ENCODE measurements around the gene ENAM.

ENAM gene, protein sequence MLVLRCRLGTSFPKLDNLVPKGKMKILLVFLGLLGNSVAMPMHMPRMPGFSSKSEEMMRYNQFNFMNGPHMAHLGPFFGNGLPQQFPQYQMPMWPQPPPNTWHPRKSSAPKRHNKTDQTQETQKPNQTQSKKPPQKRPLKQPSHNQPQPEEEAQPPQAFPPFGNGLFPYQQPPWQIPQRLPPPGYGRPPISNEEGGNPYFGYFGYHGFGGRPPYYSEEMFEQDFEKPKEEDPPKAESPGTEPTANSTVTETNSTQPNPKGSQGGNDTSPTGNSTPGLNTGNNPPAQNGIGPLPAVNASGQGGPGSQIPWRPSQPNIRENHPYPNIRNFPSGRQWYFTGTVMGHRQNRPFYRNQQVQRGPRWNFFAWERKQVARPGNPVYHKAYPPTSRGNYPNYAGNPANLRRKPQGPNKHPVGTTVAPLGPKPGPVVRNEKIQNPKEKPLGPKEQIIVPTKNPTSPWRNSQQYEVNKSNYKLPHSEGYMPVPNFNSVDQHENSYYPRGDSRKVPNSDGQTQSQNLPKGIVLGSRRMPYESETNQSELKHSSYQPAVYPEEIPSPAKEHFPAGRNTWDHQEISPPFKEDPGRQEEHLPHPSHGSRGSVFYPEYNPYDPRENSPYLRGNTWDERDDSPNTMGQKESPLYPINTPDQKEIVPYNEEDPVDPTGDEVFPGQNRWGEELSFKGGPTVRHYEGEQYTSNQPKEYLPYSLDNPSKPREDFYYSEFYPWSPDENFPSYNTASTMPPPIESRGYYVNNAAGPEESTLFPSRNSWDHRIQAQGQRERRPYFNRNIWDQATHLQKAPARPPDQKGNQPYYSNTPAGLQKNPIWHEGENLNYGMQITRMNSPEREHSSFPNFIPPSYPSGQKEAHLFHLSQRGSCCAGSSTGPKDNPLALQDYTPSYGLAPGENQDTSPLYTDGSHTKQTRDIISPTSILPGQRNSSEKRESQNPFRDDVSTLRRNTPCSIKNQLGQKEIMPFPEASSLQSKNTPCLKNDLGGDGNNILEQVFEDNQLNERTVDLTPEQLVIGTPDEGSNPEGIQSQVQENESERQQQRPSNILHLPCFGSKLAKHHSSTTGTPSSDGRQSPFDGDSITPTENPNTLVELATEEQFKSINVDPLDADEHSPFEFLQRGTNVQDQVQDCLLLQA

DNA sequence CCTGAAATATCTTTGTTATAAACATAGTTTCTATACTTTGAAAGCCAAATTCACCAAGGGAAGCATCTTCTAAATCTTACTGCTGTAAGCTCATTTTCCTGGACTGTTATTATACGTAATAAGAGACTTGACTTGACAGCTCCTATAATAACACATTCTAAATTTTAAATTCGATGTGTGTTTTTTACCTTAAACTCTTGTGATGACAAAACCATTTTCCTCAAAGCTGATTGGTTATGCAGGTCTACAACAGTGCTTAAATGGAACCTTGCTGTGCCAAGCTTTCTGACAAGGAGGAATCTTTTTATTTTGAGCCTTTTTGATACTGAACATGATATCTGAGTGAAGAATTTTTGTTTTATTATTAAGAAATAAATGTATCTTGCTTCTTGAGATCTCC is at the start of gene ENAM:
Gene ENAM (plus strand): TSS at position 301 of the 400 bp plus-strand sequence. CDS start 757 bp downstream, outside the sequence.
- DNase-seq, result no peak

DNA sequence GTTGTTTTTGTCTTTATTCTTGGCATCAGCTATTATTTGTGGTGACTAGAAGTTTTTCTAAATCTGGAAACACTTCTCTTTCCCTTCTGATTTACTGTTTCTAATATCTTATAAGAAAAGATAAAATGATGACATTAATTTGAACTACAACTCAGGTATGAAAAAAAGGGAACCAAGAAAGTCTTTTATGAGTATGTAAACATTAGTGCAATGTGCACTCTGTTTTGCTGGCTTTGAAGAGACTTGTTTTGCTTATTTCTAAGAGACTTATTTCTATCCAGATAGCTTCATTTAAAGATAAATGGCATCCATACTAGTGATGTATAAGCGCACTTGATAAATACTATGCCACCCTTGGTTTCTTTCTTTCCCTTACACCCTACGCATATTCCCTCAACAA is 46.6 kb upstream of the ENAM start:
- no peak for DNase-seq

DNA sequence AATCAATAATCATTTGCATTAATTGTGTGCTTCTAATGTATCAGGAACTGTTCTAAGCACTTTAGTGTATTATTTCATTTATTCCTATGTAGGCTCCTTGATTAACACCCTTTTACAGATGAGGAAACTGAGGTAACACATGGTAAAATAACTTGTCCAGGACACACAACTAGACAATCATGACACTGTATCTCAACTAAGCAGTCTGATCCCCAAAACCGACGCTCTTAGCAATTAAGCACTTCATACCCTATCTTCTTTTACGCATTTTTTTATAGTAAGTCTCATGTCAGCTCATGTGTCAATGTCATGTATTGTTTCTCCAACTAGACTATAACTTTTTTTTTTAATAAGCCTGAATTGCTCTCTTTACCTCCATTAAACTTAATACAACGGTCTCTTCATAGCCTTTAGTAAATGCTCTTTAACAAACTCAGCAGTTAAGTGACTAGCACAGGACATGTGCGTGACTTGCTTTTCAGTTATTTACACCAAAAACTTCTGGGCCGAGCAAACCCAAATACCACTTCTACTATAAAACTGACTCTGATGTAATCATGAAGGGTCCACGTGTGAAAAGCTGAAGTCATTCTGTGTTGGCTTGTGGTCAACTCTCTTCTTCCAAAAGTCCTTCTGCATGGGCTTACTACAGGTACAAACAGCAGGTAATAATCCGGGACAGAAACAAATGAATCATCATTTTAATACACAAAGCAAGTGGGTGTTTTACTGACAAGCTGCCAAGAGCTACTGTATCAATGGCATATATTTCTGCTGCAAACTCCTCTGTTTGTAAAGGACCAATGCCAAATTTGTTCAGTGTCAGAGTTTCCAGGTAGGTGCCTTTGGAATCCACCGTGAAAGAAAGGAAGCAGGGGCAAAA is 44.4 kb upstream of the ENAM start:
- DNase-seq, result no peak

DNA sequence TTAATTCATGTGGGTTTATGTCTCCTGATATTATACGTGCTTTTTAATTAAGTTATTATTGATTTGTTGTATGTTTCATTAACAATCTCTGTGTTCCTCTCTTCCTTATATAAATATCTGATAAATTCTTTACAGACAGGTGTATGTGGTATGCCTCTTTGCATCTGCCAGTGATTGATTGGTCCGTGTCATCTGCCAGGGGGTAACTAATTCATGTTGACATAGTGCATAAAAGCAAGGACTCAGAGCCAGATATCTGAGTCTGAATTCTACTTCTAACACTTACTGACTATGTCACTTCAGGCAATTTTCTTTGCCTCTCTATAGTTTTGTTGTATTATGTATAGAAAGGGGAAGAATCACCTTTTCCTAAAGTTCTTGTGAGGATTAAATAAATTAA is 41.7 kb upstream of the ENAM start:
- no peak for DNase-seq

DNA sequence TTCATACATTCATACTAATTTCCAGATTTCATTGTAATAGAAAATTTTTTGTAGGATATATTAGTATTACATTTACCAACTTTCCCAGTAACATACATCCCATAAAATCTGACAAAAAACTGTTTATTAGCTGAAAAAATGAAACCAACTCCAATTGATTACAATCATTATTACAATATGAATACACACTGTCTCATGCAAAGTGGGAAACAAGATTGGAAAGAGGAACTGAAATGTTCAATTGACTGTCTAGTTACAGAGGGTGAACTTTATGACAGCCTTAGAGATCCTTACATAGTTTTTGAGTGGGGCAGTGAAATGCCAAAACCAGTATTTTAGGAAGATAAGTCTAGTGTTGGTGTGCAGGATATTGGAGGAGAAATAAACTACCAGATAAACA is 38.8 kb upstream of the ENAM start:
- DNase-seq, result no peak

DNA sequence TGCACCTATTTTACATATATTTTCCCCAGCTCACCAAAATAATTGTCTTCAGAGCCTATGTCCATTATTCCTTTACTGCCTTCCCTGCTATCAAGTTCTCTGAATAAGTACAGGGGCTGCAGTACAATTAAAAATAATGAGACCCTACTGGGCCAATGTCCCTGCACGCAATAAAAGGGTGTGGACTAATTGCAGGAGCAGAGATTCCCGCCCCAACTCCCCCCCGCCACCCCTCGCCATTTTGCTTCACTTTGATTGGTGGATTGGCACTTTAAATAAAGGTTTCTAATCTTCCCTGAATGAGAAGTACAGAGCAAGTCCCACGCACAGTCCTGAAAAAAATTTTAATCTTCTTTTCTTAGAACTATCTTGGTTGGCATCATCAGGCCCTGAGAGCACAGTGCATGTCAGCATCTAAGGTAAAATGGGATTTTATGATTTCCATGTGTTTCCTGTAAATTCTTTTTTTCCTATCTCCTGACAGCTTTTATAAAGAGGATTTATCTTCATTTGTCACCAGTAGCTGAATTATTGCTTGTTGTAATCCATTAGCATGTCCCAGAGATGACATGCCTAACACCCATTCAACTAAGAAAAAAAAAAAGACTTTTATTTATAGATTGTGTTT is 36.5 kb upstream of the ENAM start, which contains the start of gene AMBN:
Gene AMBN (plus strand): TSS at position 302 of the 628 bp plus-strand sequence. CDS start 103 bp downstream, at position 405.
- no peak for DNase-seq

DNA sequence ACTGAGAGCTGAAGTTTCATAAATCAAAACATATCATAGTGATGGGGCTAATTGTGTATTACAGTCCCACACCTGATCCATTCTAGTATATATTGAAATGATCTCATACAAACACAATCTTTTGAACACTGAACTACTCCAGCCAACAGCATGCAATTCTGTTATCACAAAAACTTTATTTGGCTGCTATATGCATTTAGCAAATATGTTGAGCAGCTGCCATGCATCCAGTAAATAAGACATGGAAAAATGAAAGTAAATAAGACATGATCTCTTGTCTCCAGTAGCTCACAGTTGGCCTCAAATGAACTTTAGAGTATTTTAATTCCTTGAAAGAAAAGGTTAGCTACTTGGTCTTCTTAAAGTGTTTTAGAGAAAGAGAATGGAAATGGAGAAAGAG is 34.3 kb upstream of the ENAM start:
- DNase-seq, result no peak

DNA sequence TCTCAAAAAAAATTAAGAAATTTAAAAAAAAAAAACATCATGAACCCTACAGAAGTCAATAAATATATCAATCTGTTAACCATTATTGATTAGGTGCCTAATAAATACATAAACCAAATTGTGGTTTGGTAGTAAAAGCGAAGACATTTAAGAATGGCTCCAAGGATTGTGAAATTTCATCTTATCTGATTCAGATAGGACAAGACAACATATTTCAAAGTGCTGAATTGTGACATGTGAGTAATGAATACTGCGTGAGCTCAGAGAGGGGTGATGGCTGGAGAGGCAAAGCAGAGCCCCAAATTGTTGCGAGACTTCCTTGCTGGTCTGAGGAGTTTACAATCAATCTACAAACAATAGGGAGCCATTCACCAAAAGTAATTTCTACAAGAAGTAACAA is 28.2 kb upstream of the ENAM start:
- no peak for DNase-seq

DNA sequence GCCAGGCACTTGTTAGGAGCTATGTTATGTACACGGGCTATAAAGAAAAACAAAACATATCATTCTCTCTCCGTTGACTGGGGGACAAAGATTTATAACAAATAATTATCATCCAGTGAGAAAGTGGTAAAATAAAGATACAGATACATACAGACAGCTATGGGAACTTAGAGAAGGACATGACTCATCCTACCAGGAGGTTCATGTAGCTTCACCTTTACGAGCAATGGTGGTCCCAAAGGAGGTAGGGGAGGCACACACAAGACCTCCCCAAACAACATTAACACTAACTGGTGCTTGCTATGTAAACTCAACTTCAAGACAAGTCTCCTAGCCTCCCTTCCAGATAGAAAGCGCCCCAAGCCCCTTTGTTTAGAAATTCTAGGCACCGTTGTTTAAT is 27.6 kb upstream of the ENAM start:
- DNase-seq, result no peak

DNA sequence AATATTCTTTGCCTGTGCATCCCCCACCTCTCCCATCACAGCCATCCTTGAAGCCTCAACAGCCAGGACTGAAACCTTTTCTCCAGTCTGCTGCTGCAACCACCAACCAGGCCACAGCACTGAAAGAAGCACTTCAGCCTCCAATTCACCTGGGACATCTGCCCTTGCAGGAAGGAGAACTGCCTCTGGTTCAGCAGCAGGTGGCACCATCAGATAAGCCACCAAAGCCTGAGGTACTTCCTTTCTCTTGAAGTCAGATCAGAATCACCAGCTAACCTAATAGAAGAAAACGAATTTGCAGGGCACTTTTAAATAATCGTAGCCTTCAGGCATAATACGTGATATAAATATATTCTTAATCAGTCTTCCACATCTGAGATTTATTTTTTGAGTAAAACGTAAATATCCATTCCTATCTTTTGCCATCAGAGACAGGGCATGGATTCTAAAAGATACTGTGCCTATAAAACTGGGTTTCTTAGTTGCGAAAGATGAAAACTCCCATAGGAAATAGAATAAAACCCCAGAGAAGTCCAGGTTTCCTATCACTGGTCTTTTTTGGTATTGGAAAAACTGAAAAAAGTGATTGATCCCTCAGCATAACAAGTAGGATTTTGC is 27.0 kb upstream of the ENAM start:
- DNase-seq, result peak; percentile 46

DNA sequence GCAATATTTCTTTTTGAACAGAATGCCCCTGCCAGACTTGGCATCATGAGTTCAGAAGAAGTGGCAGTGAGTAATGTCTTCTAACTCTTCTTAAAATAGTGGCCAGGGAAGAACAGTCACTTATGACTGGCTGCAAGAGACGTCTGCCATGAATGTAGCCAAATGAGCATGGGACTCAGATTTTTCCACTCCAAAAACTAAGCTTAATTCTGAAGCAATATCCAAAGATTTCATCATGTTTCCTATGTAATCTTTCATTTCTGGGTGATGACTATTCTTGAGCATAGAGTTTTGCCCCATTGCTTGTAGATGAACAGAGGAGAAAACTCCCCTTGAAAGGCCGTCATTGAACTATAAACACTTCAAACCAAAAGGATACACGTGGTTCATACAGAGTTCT is 24.7 kb upstream of the ENAM start:
- no peak for DNase-seq

DNA sequence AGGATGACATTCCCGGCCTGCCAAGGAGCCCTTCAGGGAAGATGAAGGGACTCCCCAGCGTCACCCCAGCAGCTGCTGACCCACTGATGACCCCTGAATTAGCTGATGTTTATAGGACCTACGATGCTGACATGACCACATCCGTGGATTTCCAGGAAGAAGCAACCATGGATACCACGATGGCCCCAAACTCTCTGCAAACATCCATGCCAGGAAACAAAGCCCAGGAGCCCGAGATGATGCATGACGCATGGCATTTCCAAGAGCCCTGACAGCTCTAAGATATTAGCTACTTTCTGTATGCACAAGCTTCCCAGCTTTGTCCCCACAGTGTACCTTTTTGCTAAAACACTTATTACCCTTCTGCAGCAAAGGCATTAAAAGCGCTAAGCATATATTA is 22.1 kb upstream of the ENAM start:
- no peak for DNase-seq

DNA sequence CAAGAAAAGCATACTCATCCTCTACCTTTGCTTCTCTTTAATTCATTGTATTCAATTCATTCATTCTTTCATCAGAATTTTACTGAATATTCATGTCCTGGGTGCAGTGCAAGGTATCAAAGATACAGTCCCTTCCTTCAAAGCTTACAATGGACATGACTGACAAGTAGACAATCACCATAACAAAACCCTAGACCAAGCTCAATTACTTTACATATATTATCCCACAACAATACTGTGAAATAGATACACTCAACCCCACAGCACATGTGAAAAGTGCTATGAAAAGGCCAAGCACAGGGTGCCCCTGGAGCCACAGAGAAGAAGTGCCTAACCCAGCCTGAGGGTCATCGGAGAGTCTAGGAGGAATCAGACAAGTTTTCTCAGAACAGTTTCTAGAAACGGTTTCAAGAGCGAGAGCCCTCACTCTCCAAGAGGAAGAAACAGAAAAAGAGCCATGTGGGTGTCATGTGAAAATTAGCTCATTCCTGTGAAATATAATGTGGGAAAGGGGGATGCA is 21.1 kb upstream of the ENAM start:
- no peak for DNase-seq

DNA sequence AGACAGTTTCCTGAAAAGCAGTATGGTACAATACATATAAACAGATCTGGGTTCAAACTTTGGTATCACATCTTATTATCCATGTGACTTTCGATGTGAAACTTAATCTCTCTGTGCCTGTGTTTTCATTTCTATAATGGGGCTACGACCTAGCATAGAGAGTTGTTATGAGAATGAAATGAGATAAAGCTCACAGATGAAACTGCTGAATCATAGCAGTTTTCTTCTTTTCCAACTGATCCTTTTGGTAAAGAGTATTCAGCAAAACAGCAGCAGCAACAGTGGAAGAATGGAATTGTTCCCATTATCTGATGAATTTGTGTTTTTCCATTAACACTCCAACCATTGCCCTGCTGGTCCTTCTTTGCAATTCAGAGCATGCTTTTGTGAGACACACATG is 20.2 kb upstream of the ENAM start:
- DNase-seq, result no peak

DNA sequence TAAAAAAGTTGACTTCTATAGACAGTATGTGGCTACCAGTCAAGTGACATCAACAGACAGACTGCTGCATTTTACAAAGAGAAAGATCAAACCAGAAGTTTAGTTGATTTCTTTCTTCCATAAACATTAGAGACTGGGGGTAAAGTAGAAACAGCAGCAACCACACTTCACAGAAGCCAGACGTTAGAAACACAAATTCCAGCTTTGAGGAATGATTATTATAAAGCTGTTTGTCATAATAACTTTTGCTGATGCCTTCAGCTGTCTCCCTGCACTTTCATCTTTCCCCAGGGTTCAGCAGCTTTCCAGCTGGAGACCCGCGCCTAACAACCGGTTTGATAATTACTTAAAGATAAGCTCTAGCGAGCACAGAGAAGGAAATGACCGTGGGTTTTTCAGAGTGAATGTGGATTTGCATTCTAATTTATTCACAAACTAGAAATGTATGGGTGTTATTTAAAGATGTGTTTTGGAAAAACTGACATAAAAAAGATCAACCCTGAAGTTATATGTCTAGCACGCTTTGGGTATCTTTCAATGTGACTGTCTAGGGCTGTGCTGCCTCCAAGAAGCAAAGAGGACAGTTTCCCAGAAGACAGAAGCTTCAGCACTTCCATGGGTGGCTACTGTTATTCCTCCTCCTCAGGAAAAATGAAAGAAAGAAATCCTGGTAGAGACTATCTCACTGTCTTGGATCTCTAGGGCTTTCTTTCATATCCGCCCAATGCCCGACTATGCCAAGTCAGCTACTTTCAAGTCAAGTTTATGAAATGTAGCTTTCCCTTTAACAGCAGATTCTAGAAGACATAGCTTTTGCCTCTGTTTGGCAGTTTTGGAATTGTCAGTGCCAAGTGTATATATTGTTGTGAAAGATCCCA is 15.0 kb upstream of the ENAM start:
- no peak for DNase-seq

DNA sequence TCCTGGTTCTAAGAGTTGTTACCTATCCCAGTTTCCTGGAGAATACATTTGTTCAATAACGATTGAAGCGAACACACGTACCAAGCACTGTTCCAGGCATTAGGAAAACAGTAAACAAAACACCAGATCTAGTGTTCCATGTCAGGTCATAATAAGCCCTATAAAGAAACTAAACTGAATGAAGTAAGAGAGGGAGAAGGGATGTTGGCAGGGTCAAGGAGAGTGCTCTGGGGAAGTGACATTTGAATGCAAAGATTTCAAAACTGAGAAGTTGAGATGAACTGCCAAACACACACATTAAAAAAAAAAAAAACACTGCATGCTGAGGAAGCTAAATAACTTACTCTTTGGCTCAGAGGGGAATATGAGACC is 14.4 kb upstream of the ENAM start:
- DNase-seq, result no peak

DNA sequence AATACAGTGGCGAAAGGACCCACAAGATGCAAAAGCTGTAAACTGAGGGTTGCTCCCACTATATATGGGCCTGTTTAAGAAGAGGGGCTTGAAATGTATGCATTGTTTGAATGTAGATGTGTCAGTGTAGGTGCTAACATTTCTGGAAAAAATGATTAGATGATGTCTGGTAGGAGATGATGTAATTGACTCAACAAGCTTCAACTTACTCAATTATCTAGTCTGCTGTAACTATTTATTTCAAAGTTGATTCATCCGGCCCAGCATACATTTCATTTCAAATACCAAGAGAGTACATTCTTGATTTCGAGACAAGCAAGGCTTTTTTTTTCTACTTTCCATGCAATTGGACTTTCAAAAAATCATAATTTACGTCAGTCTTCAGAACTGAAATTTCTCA is 9.3 kb upstream of the ENAM start:
- no peak for DNase-seq

DNA sequence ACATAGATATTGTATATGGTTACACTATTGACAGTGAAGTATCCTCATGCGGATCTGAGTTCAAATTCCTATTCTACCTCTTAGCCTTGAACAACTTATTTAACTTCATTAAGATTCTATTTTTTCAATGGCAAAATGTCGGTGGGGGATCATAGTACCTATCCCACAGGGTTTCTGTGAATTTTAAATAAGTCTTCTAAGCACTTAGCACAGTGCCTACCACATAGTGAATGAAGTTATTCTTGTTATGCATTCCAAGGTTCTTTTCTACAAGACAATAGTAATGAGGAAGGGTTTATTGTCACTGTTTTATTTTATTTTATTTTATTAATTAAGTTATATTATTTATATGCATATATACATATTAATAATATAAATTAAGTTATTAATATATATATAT is 8.8 kb upstream of the ENAM start:
- DNase-seq, result no peak

DNA sequence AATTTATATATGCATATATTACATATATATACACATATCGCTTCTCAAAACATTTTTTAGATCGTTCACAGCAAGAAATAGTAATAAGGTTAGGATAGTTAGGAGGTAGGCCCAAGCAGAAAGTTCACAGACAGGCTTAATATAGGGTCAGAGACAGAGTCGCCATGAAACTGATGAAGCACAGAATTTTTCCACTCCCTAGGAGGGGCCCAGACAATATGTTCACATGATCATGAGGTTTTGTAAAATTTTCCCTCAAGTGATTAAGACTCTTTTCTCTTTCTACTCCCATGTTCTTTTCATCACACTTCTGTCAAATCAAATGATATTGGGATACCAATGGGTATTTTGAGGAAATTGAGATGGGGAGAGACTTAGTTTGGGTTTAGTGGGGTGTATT is 5.2 kb upstream of the ENAM start:
- DNase-seq, result no peak

DNA sequence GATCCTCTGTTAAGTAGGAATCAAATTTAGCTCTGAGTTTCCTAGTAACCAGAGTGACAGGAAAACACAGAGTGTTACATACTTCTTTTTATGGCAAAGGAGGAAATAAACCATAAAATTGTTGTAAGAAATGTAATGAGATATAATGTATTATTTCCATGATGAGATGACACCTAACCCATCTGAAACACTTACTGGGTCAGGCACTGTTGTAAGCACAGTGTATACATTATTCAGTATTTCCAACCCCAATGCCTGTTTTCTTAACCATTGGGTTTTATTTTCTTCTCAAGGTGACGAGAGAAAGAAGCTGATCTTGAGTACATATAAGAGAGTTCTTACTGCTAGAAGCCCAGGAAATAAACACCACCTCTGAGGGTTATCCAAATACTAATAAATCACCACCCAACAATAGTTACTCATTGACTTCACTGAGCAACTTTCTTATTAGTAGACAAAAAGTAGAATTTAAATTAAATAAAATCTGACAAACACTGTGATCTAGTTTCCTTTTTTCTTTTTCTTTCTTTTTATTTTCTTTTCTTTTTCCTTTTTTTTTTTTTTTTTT is 4.2 kb upstream of the ENAM start:
- no peak for DNase-seq

All from NCI-H1417 treated with DMSO at 0.1 percent for 48 hours (cell line).